Adrenal gland (tissue), 5 donors: ENCODE measurements around the gene RPTOR.

ENCODE experiments used
- POLR2A ChIP-seq, 2 donors: fragments of 450-650 bp; IDR thresholded peaks; one replicate each; pipeline ENCODE4 v1.6.1; 2017; ENCODE audit warnings: antibody characterized with exemption in 2 of 2, mild to moderate bottlenecking in 2 of 2, moderate library complexity in 1 of 2
- TF ChIP-seq, protein P1 (sequence below), 6 experiments: fragments of 450-650 bp in 4 of 6; fragments of 200-600 bp in 2 of 6; sonication (generic) in 1 of 6; IDR thresholded peaks; 1 replicate in 5 of 6; 2 replicates in 1 of 6; pipeline versions ENCODE4 v1.5.1 to v1.8.0; 2016 to 2021; ENCODE audit warnings: antibody characterized with exemption in 6 of 6, mild to moderate bottlenecking in 2 of 6, moderate library complexity in 1 of 6
- donor health status: DM: no; HTN: no; CAD: no.

DNA sequence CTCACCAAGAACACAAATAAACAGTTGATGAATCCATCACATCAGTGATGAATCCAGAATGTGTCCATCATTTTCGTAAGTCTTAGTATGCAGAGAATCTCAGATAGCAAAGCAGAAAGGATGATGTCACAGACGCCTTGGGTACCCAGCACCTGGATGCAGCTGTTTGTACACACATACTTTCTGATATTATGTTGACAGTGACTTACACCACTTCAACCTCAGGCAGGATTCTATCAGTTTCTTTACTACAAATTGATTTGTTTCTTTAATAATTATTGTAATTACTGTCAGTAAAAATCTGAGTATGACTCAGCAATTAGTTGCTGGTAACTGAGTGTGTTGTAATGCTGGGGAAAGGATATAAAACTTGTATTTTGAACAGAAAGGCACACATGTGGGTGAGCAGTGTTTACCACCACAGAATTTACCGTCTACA is 159.8 kb downstream of the RPTOR start:
- TF ChIP-seq, protein P1, sequence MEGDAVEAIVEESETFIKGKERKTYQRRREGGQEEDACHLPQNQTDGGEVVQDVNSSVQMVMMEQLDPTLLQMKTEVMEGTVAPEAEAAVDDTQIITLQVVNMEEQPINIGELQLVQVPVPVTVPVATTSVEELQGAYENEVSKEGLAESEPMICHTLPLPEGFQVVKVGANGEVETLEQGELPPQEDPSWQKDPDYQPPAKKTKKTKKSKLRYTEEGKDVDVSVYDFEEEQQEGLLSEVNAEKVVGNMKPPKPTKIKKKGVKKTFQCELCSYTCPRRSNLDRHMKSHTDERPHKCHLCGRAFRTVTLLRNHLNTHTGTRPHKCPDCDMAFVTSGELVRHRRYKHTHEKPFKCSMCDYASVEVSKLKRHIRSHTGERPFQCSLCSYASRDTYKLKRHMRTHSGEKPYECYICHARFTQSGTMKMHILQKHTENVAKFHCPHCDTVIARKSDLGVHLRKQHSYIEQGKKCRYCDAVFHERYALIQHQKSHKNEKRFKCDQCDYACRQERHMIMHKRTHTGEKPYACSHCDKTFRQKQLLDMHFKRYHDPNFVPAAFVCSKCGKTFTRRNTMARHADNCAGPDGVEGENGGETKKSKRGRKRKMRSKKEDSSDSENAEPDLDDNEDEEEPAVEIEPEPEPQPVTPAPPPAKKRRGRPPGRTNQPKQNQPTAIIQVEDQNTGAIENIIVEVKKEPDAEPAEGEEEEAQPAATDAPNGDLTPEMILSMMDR (IDR thresholded peaks at IDR 0.05), result no peak
- no peak for TF ChIP-seq POLR2A (IDR thresholded peaks at IDR 0.05)
